KMS-11 (cell line): ENCODE results near the gene FOXJ3.

Source experiments
- H2AFZ ChIP-seq: fragments of 200-600 bp; sonication (generic); 2 replicates; pipeline ENCODE4 v1.6.1; 2016; ENCODE audit warnings: antibody characterized with exemption, mixed run types, low read depth
- H3K27ac ChIP-seq: fragments of 200-600 bp; sonication (generic); 2 replicates; pipeline ENCODE4 v1.6.1; 2016; ENCODE audit warnings: mild to moderate bottlenecking, mixed run types
- H3K27me3 ChIP-seq: fragments of 200-600 bp; sonication (generic); 2 replicates; pipeline ENCODE4 v1.6.1; 2017; ENCODE audit warnings: mild to moderate bottlenecking, low read depth, mixed run types, moderate library complexity; ENCODE audit not compliant: insufficient read depth
- H3K36me3 ChIP-seq: fragments of 200-600 bp; sonication (generic); 2 replicates; pipeline ENCODE4 v1.6.1; 2017; ENCODE audit warnings: mild to moderate bottlenecking, mixed run types; ENCODE audit not compliant: insufficient read depth
- H3K4me1 ChIP-seq: fragments of 200-600 bp; sonication (generic); 2 replicates; pipeline ENCODE4 v1.6.1; 2016; ENCODE audit warnings: mild to moderate bottlenecking, low read depth, mixed run types; ENCODE audit not compliant: poor library complexity, severe bottlenecking
- H3K4me2 ChIP-seq: fragments of 200-600 bp; sonication (generic); 2 replicates; pipeline ENCODE4 v1.7.0; 2016; ENCODE audit warnings: mild to moderate bottlenecking, mixed run types
- H3K4me3 ChIP-seq: fragments of 200-600 bp; sonication (generic); IDR thresholded peaks from 2 replicates; pipeline ENCODE4 v1.6.1; 2017; ENCODE audit warnings: low read depth, low read length, mixed read lengths; ENCODE audit not compliant: insufficient read depth
- H3K79me2 ChIP-seq: fragments of 200-600 bp; sonication (generic); 2 replicates; pipeline ENCODE4 v1.6.1; 2016; ENCODE audit warnings: low read depth, mixed run types; ENCODE audit not compliant: insufficient read depth
- H3K9ac ChIP-seq: fragments of 200-600 bp; sonication (generic); 2 replicates; pipeline ENCODE4 v1.6.1; 2016; ENCODE audit warnings: mild to moderate bottlenecking, mixed run types
- H4K20me1 ChIP-seq: fragments of 200-600 bp; sonication (generic); 2 replicates; pipeline ENCODE4 v1.6.1; 2016; ENCODE audit warnings: mild to moderate bottlenecking, mixed run types; ENCODE audit not compliant: insufficient read depth
- CTCF ChIP-seq: fragments of 200-600 bp; sonication (generic); conservative IDR thresholded peaks from 2 replicates; pipeline ENCODE4 v1.6.1; 2017; ENCODE audit warnings: low read depth, mild to moderate bottlenecking, antibody characterized with exemption, low read length, moderate library complexity, mixed read lengths

The FOXJ3 gene

GRCh38 chr1:42144711-42145388, 190.2 kb downstream of the FOXJ3 start:
- Histone ChIP-seq H3K27ac (no peak overlapping the region), H3K4me3 (no peak overlapping the region), H3K9ac (no peak overlapping the region), H3K4me2 (no peak overlapping the region), H3K36me3 (no peaks in the 10 kb centered on the region), H2AFZ (no peak overlapping the region), H4K20me1 (no peaks in the 10 kb centered on the region), H3K4me1 (no peaks in the 10 kb centered on the region), H3K27me3 (no peaks in the 10 kb centered on the region), H3K79me2 (no peaks in the 10 kb centered on the region)
- no peak for TF ChIP-seq CTCF

DNA sequence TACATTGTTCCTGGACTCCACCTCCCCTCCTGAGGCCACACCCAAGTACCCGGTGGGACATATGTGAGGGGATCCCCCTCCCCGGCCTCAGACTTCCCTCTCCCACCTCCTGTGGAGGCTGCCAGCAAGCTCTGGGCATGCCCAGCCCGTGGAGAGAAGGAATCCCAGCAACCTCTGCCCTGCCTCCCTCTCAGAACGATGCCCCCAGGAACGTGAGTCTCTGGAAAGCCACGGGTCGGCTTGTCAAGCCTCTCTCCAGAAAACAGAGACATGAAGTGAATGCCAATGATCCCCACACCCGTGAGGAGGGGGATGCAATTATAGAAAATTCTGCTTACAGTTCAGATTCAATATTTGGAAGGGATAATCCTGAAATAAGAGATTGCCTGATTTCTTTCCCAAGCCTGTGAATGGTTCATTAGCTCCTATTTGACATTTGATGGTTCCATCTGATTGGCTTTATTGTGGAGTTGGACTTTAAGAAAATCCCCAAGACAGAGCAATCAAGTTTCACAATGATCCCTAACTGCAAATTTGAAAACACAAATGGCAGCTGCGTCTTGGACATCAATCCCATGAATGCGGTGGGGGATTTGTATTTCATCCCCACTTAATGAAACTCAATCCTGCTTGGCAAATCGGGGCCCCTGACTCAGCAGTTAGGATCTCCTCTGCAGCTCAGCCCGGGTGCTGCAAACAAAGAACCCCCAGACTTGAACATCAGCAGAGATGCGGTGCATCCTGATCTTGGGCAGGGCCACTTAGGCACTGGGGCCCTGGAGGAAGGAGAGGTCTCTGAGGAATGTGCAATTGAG, 190.9 kb downstream of the FOXJ3 start:
- no peak overlapping the region for H3K9ac ChIP-seq
- no peaks in the 10 kb centered on the region for H3K79me2 ChIP-seq
- H3K4me1 ChIP-seq = no peaks in the 10 kb centered on the region
- H4K20me1 ChIP-seq = no peaks in the 10 kb centered on the region
- TF ChIP-seq CTCF = no peak
- no peak overlapping the region for H3K27ac ChIP-seq
- no peaks in the 10 kb centered on the region for H3K27me3 ChIP-seq
- no peak overlapping the region for H3K4me3 ChIP-seq
- H3K36me3 ChIP-seq = no peaks in the 10 kb centered on the region
- no peak overlapping the region for H2AFZ ChIP-seq
- H3K4me2 ChIP-seq = no peak overlapping the region

- Histone ChIP-seq H3K36me3 (no peaks in the 10 kb centered on the region), H3K4me3 (no peak overlapping the region), H3K27me3 (no peaks in the 10 kb centered on the region), H3K4me1 (no peaks in the 10 kb centered on the region), H3K4me2 (no peak overlapping the region), H3K27ac (no peak overlapping the region), H3K79me2 (no peaks in the 10 kb centered on the region), H3K9ac (no peak overlapping the region), H4K20me1 (no peaks in the 10 kb centered on the region), H2AFZ (no peak overlapping the region)
- no peak for TF ChIP-seq CTCF
These were observed 191.9 kb downstream of the FOXJ3 start for GRCh38 chr1:42142894-42143675.

DNA sequence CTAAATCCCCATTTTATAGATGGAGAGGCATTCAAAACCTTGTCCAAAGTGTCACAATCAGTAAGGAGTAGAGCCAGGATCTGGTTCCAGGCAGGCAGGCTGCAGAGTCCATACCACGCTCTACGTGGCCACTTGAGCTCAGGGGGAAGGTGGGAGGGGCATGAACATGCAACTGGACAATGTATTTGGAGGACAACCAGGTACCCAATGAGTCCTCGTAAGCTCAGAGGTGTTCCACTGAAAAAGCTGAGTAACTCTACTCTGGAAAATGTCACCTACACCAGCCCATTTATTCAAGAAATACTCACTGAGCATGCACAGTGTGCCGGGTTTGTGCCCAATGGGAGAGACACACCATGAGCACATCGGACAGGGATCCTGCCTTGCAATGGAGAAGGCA, 193.1 kb downstream of the FOXJ3 start:
- H3K36me3 ChIP-seq = no peaks in the 10 kb centered on the region
- H3K4me1 ChIP-seq = no peaks in the 10 kb centered on the region
- no peak overlapping the region for H2AFZ ChIP-seq
- H3K79me2 ChIP-seq = no peaks in the 10 kb centered on the region
- no peaks in the 10 kb centered on the region for H3K27me3 ChIP-seq
- no peak overlapping the region for H3K4me3 ChIP-seq
- no peak overlapping the region for H3K4me2 ChIP-seq
- no peak overlapping the region for H3K27ac ChIP-seq
- TF ChIP-seq CTCF = no peak
- no peaks in the 10 kb centered on the region for H4K20me1 ChIP-seq
- no peak overlapping the region for H3K9ac ChIP-seq
